Measurements from ENCODE around the gene IL19.
A peak's percentile ranks its signal among the peaks of the same experiment; 100 is the strongest.

IL19 gene

DNA sequence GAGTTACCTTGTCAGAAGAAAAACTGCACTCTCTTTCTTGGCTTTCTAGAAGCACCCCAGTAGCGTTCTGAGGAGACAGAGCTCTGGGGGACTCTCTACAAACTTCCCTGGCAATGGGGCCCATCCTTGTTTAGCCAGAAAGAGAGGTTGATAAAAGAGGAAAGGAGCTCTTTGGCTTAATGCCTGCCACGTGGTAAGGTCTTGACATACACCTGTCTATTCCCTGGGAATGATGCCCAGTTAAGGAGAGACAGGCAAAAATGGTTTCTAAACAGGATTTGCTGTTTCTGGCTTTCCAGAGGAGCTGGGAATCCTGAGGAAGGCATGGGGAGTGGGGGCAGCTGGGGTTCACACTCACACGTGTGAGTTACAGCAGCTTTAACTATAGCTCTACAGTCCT is 64.6 kb downstream of the IL19 start:
- WGBS (ENCODE audit: extremely low coverage, insufficient coverage, insufficient read length): no CpG with 5 or more reads among the region's 3 CpGs
- Histone ChIP-seq H3K4me3 (ENCODE audit: low read depth, low read length) (no peak overlapping the region), H3K14ac (ENCODE audit: low read length) (no peak overlapping the region)

GRCh38 chr1:206836111-206836510 is 65.5 kb downstream of the IL19 start:
- Histone ChIP-seq H3K4me1 (ENCODE audit: control insufficient read depth in 1 of 2, insufficient read depth in 2 of 2, low read length in 2 of 2) (peaks cover 5 to 11% of the 10 kb centered on the region in 2 experiments), H3K9me3 (ENCODE audit: insufficient read depth, low read depth, low read length) (no peaks in the 10 kb centered on the region), H3K4me3 (ENCODE audit: low read depth, low read length) (no peak overlapping the region), H3K79me2 (ENCODE audit: control insufficient read depth, insufficient read depth, low read length, poor library complexity) (no peaks in the 10 kb centered on the region), H3K27me3 (ENCODE audit: insufficient read depth, low read length) (no peaks in the 10 kb centered on the region), H3K14ac (ENCODE audit: low read length) (no peak overlapping the region), H2AK5ac (ENCODE audit: low read length) (no peak overlapping the region), H3K27ac (ENCODE audit: low read depth, low read length) (no peak overlapping the region), H3K23ac (ENCODE audit: low read length) (no peak overlapping the region), H3K18ac (ENCODE audit: low read length) (no peak overlapping the region), H3K36me3 (ENCODE audit: control insufficient read depth in 1 of 2, insufficient read depth in 2 of 2, low read length in 2 of 2) (no peaks in the 10 kb centered on the region), H3K79me1 (ENCODE audit: low read length) (no peaks in the 10 kb centered on the region), H2AFZ (ENCODE audit: insufficient read depth, low read length, poor library complexity) (no peak overlapping the region), H4K91ac (ENCODE audit: low read depth, low read length) (no peak overlapping the region), H4K12ac (ENCODE audit: low read depth, low read length) (no peak overlapping the region), H2BK120ac (ENCODE audit: insufficient read depth, low read length, poor library complexity) (no peak overlapping the region), H4K8ac (ENCODE audit: low read depth, low read length) (no peak overlapping the region), H2BK12ac (ENCODE audit: low read length) (no peak overlapping the region), H3K4ac (ENCODE audit: low read depth, low read length) (no peak overlapping the region), H3K9ac (ENCODE audit: low read length) (no peak overlapping the region), H2BK5ac (ENCODE audit: low read depth, low read length, poor library complexity) (no peak overlapping the region), H3K4me2 (ENCODE audit: low read length) (no peak overlapping the region)
- no peak for DNase-seq
- WGBS (ENCODE audit: extremely low coverage, insufficient coverage, insufficient read length): no CpG with 5 or more reads among the region's 2 CpGs

More for the DNA sequence above, 64.6 kb downstream of the IL19 start:
- Histone ChIP-seq H4K8ac (ENCODE audit: low read depth, low read length) (no peak overlapping the region), H2AFZ (ENCODE audit: insufficient read depth, low read length, poor library complexity) (no peak overlapping the region), H2BK120ac (ENCODE audit: insufficient read depth, low read length, poor library complexity) (no peak overlapping the region), H3K27me3 (ENCODE audit: insufficient read depth, low read length) (no peaks in the 10 kb centered on the region), H4K12ac (ENCODE audit: low read depth, low read length) (no peak overlapping the region), H2BK5ac (ENCODE audit: low read depth, low read length, poor library complexity) (no peak overlapping the region), H3K79me1 (ENCODE audit: low read length) (no peaks in the 10 kb centered on the region), H3K27ac (ENCODE audit: low read depth, low read length) (no peak overlapping the region), H3K36me3 (ENCODE audit: control insufficient read depth in 1 of 2, insufficient read depth in 2 of 2, low read length in 2 of 2) (no peaks in the 10 kb centered on the region), H3K9ac (ENCODE audit: low read length) (no peak overlapping the region), H2BK12ac (ENCODE audit: low read length) (no peak overlapping the region), H4K91ac (ENCODE audit: low read depth, low read length) (no peak overlapping the region), H2AK5ac (ENCODE audit: low read length) (no peak overlapping the region), H3K23ac (ENCODE audit: low read length) (peak overlapping the region; percentile 78), H3K79me2 (ENCODE audit: control insufficient read depth, insufficient read depth, low read length, poor library complexity) (no peaks in the 10 kb centered on the region), H3K4me1 (ENCODE audit: control insufficient read depth in 1 of 2, insufficient read depth in 2 of 2, low read length in 2 of 2) (peaks cover 5 to 11% of the 10 kb centered on the region in 2 experiments), H3K4ac (ENCODE audit: low read depth, low read length) (no peak overlapping the region), H3K9me3 (ENCODE audit: insufficient read depth, low read depth, low read length) (no peaks in the 10 kb centered on the region), H3K4me2 (ENCODE audit: low read length) (no peak overlapping the region), H3K18ac (ENCODE audit: low read length) (no peak overlapping the region)
- DNase-seq: no peak

GRCh38 chr1:206839006-206839560 is 68.5 kb downstream of the IL19 start:
- peak in 1 of 2 donors; percentile 54 for DNase-seq
- no CpG with 5 or more reads among the region's 4 CpGs for WGBS (ENCODE audit: extremely low coverage, insufficient coverage, insufficient read length)

GRCh38 chr1:206839857-206840256 is 69.3 kb downstream of the IL19 start:
- Histone ChIP-seq H3K4me3 (ENCODE audit: low read depth, low read length) (no peak overlapping the region), H2BK120ac (ENCODE audit: insufficient read depth, low read length, poor library complexity) (no peak overlapping the region), H3K4ac (ENCODE audit: low read depth, low read length) (no peak overlapping the region), H2BK5ac (ENCODE audit: low read depth, low read length, poor library complexity) (no peak overlapping the region), H3K23ac (ENCODE audit: low read length) (no peak overlapping the region), H4K12ac (ENCODE audit: low read depth, low read length) (no peak overlapping the region), H3K4me2 (ENCODE audit: low read length) (no peak overlapping the region), H3K14ac (ENCODE audit: low read length) (no peak overlapping the region), H3K36me3 (ENCODE audit: control insufficient read depth in 1 of 2, insufficient read depth in 2 of 2, low read length in 2 of 2) (no peaks in the 10 kb centered on the region), H3K18ac (ENCODE audit: low read length) (no peak overlapping the region), H3K9ac (ENCODE audit: low read length) (no peak overlapping the region), H2BK12ac (ENCODE audit: low read length) (no peak overlapping the region), H4K8ac (ENCODE audit: low read depth, low read length) (no peak overlapping the region), H2AK5ac (ENCODE audit: low read length) (no peak overlapping the region), H3K27ac (ENCODE audit: low read depth, low read length) (no peak overlapping the region), H4K91ac (ENCODE audit: low read depth, low read length) (no peak overlapping the region), H3K79me2 (ENCODE audit: control insufficient read depth, insufficient read depth, low read length, poor library complexity) (no peaks in the 10 kb centered on the region), H3K27me3 (ENCODE audit: insufficient read depth, low read length) (no peaks in the 10 kb centered on the region), H3K4me1 (ENCODE audit: control insufficient read depth in 1 of 2, insufficient read depth in 2 of 2, low read length in 2 of 2) (peaks cover 5 to 11% of the 10 kb centered on the region in 2 experiments), H3K9me3 (ENCODE audit: insufficient read depth, low read depth, low read length) (no peaks in the 10 kb centered on the region), H3K79me1 (ENCODE audit: low read length) (no peaks in the 10 kb centered on the region), H2AFZ (ENCODE audit: insufficient read depth, low read length, poor library complexity) (no peak overlapping the region)
- no CpG with 5 or more reads among the region's 7 CpGs for WGBS (ENCODE audit: extremely low coverage, insufficient coverage, insufficient read length)
- DNase-seq: peak; percentile 61 to 79

More at GRCh38 chr1:206839006-206839560, 68.5 kb downstream of the IL19 start:
- no peak overlapping the region for H3K18ac ChIP-seq (ENCODE audit: low read length)
- no peak overlapping the region for H3K4ac ChIP-seq (ENCODE audit: low read depth, low read length)
- no peak overlapping the region for H3K4me3 ChIP-seq (ENCODE audit: low read depth, low read length)
- H4K8ac ChIP-seq (ENCODE audit: low read depth, low read length): no peak overlapping the region
- no peaks in the 10 kb centered on the region for H3K79me1 ChIP-seq (ENCODE audit: low read length)
- no peaks in the 10 kb centered on the region for H3K79me2 ChIP-seq (ENCODE audit: control insufficient read depth, insufficient read depth, low read length, poor library complexity)
- H3K9ac ChIP-seq (ENCODE audit: low read length): no peak overlapping the region
- no peak overlapping the region for H3K23ac ChIP-seq (ENCODE audit: low read length)
- no peaks in the 10 kb centered on the region for H3K9me3 ChIP-seq (ENCODE audit: insufficient read depth, low read depth, low read length)
- no peak overlapping the region for H3K14ac ChIP-seq (ENCODE audit: low read length)
- no peak overlapping the region for H2BK5ac ChIP-seq (ENCODE audit: low read depth, low read length, poor library complexity)
- no peak overlapping the region for H3K4me2 ChIP-seq (ENCODE audit: low read length)
- H4K12ac ChIP-seq (ENCODE audit: low read depth, low read length): no peak overlapping the region
- H2AFZ ChIP-seq (ENCODE audit: insufficient read depth, low read length, poor library complexity): no peak overlapping the region
- no peaks in the 10 kb centered on the region for H3K36me3 ChIP-seq (ENCODE audit: control insufficient read depth in 1 of 2, insufficient read depth in 2 of 2, low read length in 2 of 2)
- no peak overlapping the region for H4K91ac ChIP-seq (ENCODE audit: low read depth, low read length)
- H2BK120ac ChIP-seq (ENCODE audit: insufficient read depth, low read length, poor library complexity): no peak overlapping the region
- H3K27ac ChIP-seq (ENCODE audit: low read depth, low read length): no peak overlapping the region
- peaks cover 5 to 11% of the 10 kb centered on the region in 2 experiments for H3K4me1 ChIP-seq (ENCODE audit: control insufficient read depth in 1 of 2, insufficient read depth in 2 of 2, low read length in 2 of 2)
- no peak overlapping the region for H2BK12ac ChIP-seq (ENCODE audit: low read length)
- H3K27me3 ChIP-seq (ENCODE audit: insufficient read depth, low read length): no peaks in the 10 kb centered on the region
- H2AK5ac ChIP-seq (ENCODE audit: low read length): no peak overlapping the region

All from trophoblast cell (in vitro differentiated cells and primary cell).